ENCODE data around the gene MRGPRX4. TPM values are rescaled to one million over a fixed set of nuclear protein-coding genes. Genes with fewer than 3 reads are reported as not detected.
"Not testable (repeated sequence)": the region's sequence is repeated elsewhere in the genome, so short reads cannot be mapped to it uniquely, and the experiment has no call there.

MRGPRX4 gene
- total and polyA plus RNA-seq, 2 experiments from 2014 or later: not detected

DNA sequence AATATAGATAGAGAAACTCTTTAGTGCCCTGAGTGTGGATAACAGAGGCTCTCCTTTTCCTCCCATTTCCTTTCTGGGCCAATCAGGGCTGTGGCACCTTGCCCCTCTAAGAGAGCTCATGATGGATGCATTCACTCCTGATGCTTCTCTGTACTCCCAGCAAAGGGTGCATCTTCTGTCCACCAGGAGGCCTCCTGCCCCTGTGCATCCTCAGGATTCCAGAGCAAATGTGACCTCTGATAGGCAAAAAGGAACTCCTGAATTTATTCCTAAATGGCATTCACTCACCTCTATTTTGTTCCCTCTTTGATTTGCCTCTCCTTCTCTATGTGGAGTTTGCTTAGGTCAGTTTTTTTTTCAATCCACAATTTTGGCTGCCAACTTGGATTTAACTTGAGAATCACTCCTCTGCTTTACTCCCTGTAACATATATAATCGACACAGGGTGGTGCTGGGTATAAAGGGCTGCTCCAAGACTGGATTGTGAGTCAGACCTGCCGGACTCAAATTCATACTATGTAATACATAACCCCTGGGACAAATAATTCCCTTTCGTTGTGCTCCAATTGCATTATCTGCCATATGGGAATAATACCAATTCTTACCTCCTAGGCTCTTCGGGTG is 1.1 kb upstream of the MRGPRX4 start:
- TF ChIP-seq CTCF (IDR thresholded peaks at IDR 0.05; ENCODE audit: low read depth, low read length): peak; percentile 65
- Histone ChIP-seq H3K4me1 (ENCODE audit: low read depth) (no peaks in the 10 kb centered on the region), H3K9me3 (ENCODE audit: low read depth) (no peaks in the 10 kb centered on the region), H3K27ac (no peak overlapping the region), H3K4me3 (no peak overlapping the region), H3K36me3 (no peaks in the 10 kb centered on the region), H3K27me3 (peaks cover 28% of the 10 kb centered on the region)
- DNase-seq (ENCODE audit: low read depth in 1 of 2, low spot score in 1 of 2): peak; percentile 47 to 59

- H3K27ac ChIP-seq: no peak overlapping the region
Measured at GRCh38 chr11:18173225-18173866, 709 bp downstream of the MRGPRX4 start.

DNA sequence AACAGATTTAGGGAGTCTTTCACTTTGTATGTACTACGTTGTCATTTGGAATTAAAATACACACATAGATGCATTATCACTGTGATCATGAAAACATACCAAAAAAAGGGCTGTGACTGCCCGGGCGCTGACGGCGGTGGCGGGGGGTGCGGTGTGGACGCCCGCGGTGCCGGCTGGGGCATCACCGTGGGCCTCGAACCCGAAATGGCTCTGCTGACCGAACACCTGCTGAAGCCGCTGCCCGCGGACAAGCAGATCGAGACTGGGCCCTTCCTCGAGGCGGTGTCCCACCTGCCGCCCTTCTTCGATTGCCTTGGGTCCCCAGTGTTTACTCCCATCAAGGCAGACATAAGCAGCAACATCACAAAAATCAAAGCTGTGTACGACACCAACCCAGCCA is 16.2 kb downstream of the MRGPRX4 start:
- Histone ChIP-seq H3K27ac (no peak overlapping the region), H3K27me3 (peaks cover 4% of the 10 kb centered on the region), H3K36me3 (no peaks in the 10 kb centered on the region), H3K9me3 (ENCODE audit: low read depth) (no peaks in the 10 kb centered on the region), H3K4me1 (ENCODE audit: low read depth) (no peaks in the 10 kb centered on the region), H3K4me3 (no peak overlapping the region)
- no peak for TF ChIP-seq CTCF (IDR thresholded peaks at IDR 0.05; ENCODE audit: low read depth, low read length)
- DNase-seq (ENCODE audit: low read depth in 1 of 2, low spot score in 1 of 2): no peak

More at GRCh38 chr11:18173225-18173866, 709 bp downstream of the MRGPRX4 start:
- Histone ChIP-seq H3K36me3 (no peaks in the 10 kb centered on the region), H3K4me1 (ENCODE audit: low read depth) (no peaks in the 10 kb centered on the region), H3K9me3 (ENCODE audit: low read depth) (no peaks in the 10 kb centered on the region), H3K27me3 (peaks cover 42% of the 10 kb centered on the region), H3K4me3 (no peak overlapping the region)
- TF ChIP-seq CTCF (IDR thresholded peaks at IDR 0.05; ENCODE audit: low read depth, low read length): no peak
- no peak for DNase-seq (ENCODE audit: low read depth in 1 of 2, low spot score in 1 of 2)

- H3K4me1 ChIP-seq (ENCODE audit: low read depth); DNase-seq (ENCODE audit: low read depth in 1 of 2, low spot score in 1 of 2); H3K27me3 ChIP-seq; H3K36me3 ChIP-seq; H3K9me3 ChIP-seq (ENCODE audit: low read depth); H3K4me3 ChIP-seq; H3K27ac ChIP-seq: not testable (repeated sequence)
Measured at GRCh38 chr11:18189476-18190245, 17.0 kb downstream of the MRGPRX4 start.

DNA sequence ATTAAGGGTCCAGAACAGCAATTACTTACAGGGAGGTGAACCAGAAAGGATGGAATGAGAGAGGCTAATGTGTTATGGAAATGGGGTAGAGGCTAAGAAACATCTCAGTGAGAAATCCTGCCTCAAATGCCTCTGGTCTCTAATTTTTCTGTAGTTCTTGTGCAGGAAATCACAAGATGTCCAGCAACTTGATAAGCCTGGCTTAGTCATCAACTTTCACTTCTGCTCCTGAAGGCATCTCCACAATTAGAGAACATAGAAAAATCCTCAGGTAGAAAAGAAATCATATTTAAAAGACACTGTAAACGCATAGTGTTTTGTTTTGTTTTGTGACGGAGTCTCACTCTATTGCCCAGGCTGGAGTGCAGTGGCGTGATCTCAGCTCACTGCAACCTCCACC is 18.7 kb downstream of the MRGPRX4 start:
- H3K9me3 ChIP-seq (ENCODE audit: low read depth): no peaks in the 10 kb centered on the region
- no peak for TF ChIP-seq CTCF (IDR thresholded peaks at IDR 0.05; ENCODE audit: low read depth, low read length)

GRCh38 chr11:18193010-18193409 is 20.4 kb downstream of the MRGPRX4 start:
- Histone ChIP-seq H3K9me3 (ENCODE audit: low read depth) (no peaks in the 10 kb centered on the region), H3K27me3 (peaks cover 4% of the 10 kb centered on the region), H3K4me1 (ENCODE audit: low read depth) (no peaks in the 10 kb centered on the region), H3K27ac (no peak overlapping the region), H3K36me3 (no peaks in the 10 kb centered on the region), H3K4me3 (no peak overlapping the region)
- no peak for TF ChIP-seq CTCF (IDR thresholded peaks at IDR 0.05; ENCODE audit: low read depth, low read length)
- no peak for DNase-seq (ENCODE audit: low read depth in 1 of 2, low spot score in 1 of 2)

More for the DNA sequence above, 18.7 kb downstream of the MRGPRX4 start:
- H3K36me3 ChIP-seq: no peaks in the 10 kb centered on the region
- no peaks in the 10 kb centered on the region for H3K4me1 ChIP-seq (ENCODE audit: low read depth)
- no peak overlapping the region for H3K27ac ChIP-seq
- H3K4me3 ChIP-seq: no peak overlapping the region
- peak in 1 of 2 donors; percentile 14 for DNase-seq (ENCODE audit: low read depth in 1 of 2, low spot score in 1 of 2)
- peaks cover 4% of the 10 kb centered on the region for H3K27me3 ChIP-seq

Data from cardiac muscle cell (in vitro differentiated cells and primary cell).